GM12878 (cell line): ENCODE data around the gene VWA3A. TPM values are rescaled to one million over a fixed set of nuclear protein-coding genes. Genes with fewer than 3 reads are reported as not detected.
"Not testable (repeated sequence)": the region's sequence is repeated elsewhere in the genome, so short reads cannot be mapped to it uniquely, and the experiment has no call there.

Source experiments
- ATAC-seq: fragments of 200-7000 bp; cut with Tn5 transposase; 3 replicates; pipeline ENCODE4 v1.9.1; 2020; ENCODE audit warnings: mild to moderate bottlenecking, moderate library complexity
- BruUV-seq: library from RNA; stranded (reverse); fragments of 400-500 nt; replicated peaks from 2 replicates; lab custom pipeline; 2021; lab: Mats Ljungman, UMichigan
- CTCF ChIA-PET: fragments of 300-600 bp; sonication (Branson Sonifier 250); formaldehyde crosslinking; extraction: SDS; loops from one replicate; lab custom pipeline; 2021; ENCODE audit warnings: inconsistent platforms; lab: Yijun Ruan, JAX
- POLR2A ChIA-PET: fragments of 350-600 bp; formaldehyde crosslinking; extraction: SDS; loops from one replicate; lab custom pipeline; 2021; ENCODE audit warnings: inconsistent platforms; lab: Charles Lee
- RAD21 ChIA-PET: fragments of 300-600 bp; sonication (Branson Sonifier 250); formaldehyde crosslinking; loops from one replicate; lab custom pipeline; 2023; ENCODE audit warnings: antibody characterized with exemption; ENCODE audit not compliant: unreplicated experiment; lab: Charles Lee
- SMC1A ChIA-PET: fragments of 300-600 bp; sonication (Branson Sonifier 250); formaldehyde crosslinking; loops from one replicate; lab custom pipeline; 2023; ENCODE audit not compliant: unreplicated experiment, uncharacterized antibody; lab: Charles Lee
- DNase-seq: peaks from one replicate; pipeline ENCODE4 v3.0.0-alpha.2; 2011; ENCODE audit warnings: low read depth, low spot score
- FAIRE-seq: peaks from 3 replicates; lab custom pipeline; 2011; peaks lifted over from hg19 to GRCh38; lab: Jason Lieb, UNC
- H2AFZ ChIP-seq: 2 replicates; pipeline ENCODE4 v1.6.0; 2011; ENCODE audit warnings: low read depth, low read length, control low read depth; ENCODE audit not compliant: control insufficient read depth
- H3K27ac ChIP-seq: 2 replicates; pipeline ENCODE4 v1.5.1; 2011; ENCODE audit warnings: control low read depth; ENCODE audit not compliant: control insufficient read depth, insufficient read depth
- H3K27me3 ChIP-seq, 2 experiments: replicated peaks in 1 of 2; 2 replicates each; pipeline versions ENCODE4 v1.6.0 to v1.6.1; 2011; ENCODE audit warnings: low read length in 1 of 2; ENCODE audit not compliant: control insufficient read depth in 2 of 2, insufficient read depth in 2 of 2
- H3K36me3 ChIP-seq, 2 experiments: 2 replicates each; pipeline ENCODE4 v1.5.1; 2011; ENCODE audit warnings: low read length in 1 of 2; ENCODE audit not compliant: control insufficient read depth in 2 of 2, insufficient read depth in 2 of 2
- H3K4me1 ChIP-seq: 2 replicates; pipeline ENCODE4 v1.6.1; 2011; ENCODE audit warnings: mild to moderate bottlenecking, low read length, moderate library complexity, mixed read lengths; ENCODE audit not compliant: control insufficient read depth, insufficient read depth
- H3K4me2 ChIP-seq: 2 replicates; pipeline ENCODE4 v1.6.0; 2011; ENCODE audit warnings: control low read depth; ENCODE audit not compliant: control insufficient read depth, insufficient read depth
- H3K4me3 ChIP-seq: fragments of 200-600 bp; sonication (generic); 2 replicates; pipeline ENCODE4 v1.5.1; 2016
- H3K79me2 ChIP-seq: 2 replicates; pipeline ENCODE4 v1.6.0; 2011; ENCODE audit warnings: low read length; ENCODE audit not compliant: control insufficient read depth, insufficient read depth
- H3K9ac ChIP-seq: 2 replicates; pipeline ENCODE4 v1.8.0; 2011; ENCODE audit warnings: low read length, control low read depth, mixed read lengths; ENCODE audit not compliant: control insufficient read depth, insufficient read depth
- H3K9me3 ChIP-seq: replicated peaks from 3 replicates; pipeline ENCODE4 v1.5.1; 2011; ENCODE audit warnings: mild to moderate bottlenecking, low read length; ENCODE audit not compliant: control insufficient read depth, insufficient read depth
- H4K20me1 ChIP-seq: 2 replicates; pipeline ENCODE4 v1.6.0; 2011; ENCODE audit not compliant: control insufficient read depth, insufficient read depth
- EED ChIP-seq: sonication (generic); IDR thresholded peaks from 2 replicates; pipeline ENCODE4 v1.6.1; 2016; ENCODE audit warnings: antibody characterized with exemption, low read depth
- MTA2 ChIP-seq: fragments of 450-650 bp; IDR thresholded peaks from 2 replicates; pipeline ENCODE4 v1.6.1; 2016; ENCODE audit warnings: low read depth, mild to moderate bottlenecking, moderate library complexity
- NFXL1 ChIP-seq: fragments of 450-650 bp; IDR thresholded peaks from 2 replicates; pipeline ENCODE4 v1.6.1; 2017; ENCODE audit warnings: antibody characterized with exemption, mild to moderate bottlenecking, borderline replicate concordance
- YY1 ChIP-seq: IDR thresholded peaks from 2 replicates; pipeline ENCODE4 v1.6.1; 2011; ENCODE audit warnings: low read depth, mild to moderate bottlenecking, low read length
- WGBS: methylation state at CpG from one replicate; pipeline ENCODE4 v1.1.6; 2016; ENCODE audit warnings: low lambda C conversion rate; ENCODE audit not compliant: insufficient replicate concordance, insufficient coverage; ENCODE audit errors: missing lambda C conversion rate; 5-methylcytosine and 5-hydroxymethylcytosine counted together
- in situ Hi-C: fragments of 300-500 bp; cut with MboI; formaldehyde crosslinking; loops from 9 replicates; pipeline ENCODE4 v1.14.3; 2018; ENCODE audit warnings: mixed read lengths
- intact Hi-C: fragments of 100-400 bp; cut with micrococcal nuclease; formaldehyde crosslinking; loops from one replicate; pipeline ENCODE4 v1.14.2; 2022; ENCODE audit not compliant: unreplicated experiment
- polyA plus RNA-seq, 11 experiments: library from polyadenylated mRNA; depleted of rRNA in 4 of 11; unstranded in 6 of 11; stranded (reverse) in 5 of 11; fragments of >200 nt; fragmentation: Nextera tagmentation in 4 of 11; fragmentation: Illumina TruSeq in 1 of 11; extraction: Ambion mirVana in 4 of 11; extraction: Trizol in 1 of 11; gene quantifications; 1 replicate in 1 of 11; 2 replicates in 10 of 11; pipeline versions ENCODE4 v1.2.1 to v1.2.3, GENCODE V29; 2011 to 2016; ENCODE audit warnings: inconsistent platforms in 2 of 11, missing spikeins in 2 of 11, low read depth in 1 of 11
- total RNA-seq, 4 experiments: library from RNA; depleted of rRNA in 3 of 4; stranded (reverse); fragments of >200 nt in 3 of 4; fragmentation: Illumina TruSeq in 1 of 4; extraction: Trizol in 1 of 4; gene quantifications; 2 replicates each; pipeline versions ENCODE4 v1.2.1 to v1.2.3, GENCODE V29; 2013 to 2021
- TF ChIP-seq, protein P1 (sequence below): fragments of 450-650 bp; formaldehyde crosslinking; IDR thresholded peaks from 2 replicates; pipeline ENCODE4 v1.5.0; 2022; ENCODE audit warnings: mild to moderate bottlenecking, missing genetic modification characterization
- TF ChIP-seq, protein P2 (sequence below): fragments of 450-650 bp; IDR thresholded peaks from 2 replicates; pipeline ENCODE4 v1.6.1; 2017; ENCODE audit warnings: mild to moderate bottlenecking, low read depth, inconsistent platforms; ENCODE audit not compliant: poor library complexity, severe bottlenecking
- TF ChIP-seq, protein P3 (sequence below): IDR thresholded peaks from 2 replicates; pipeline ENCODE4 v1.6.1; 2011; ENCODE audit warnings: borderline replicate concordance, low read depth, mild to moderate bottlenecking, moderate library complexity, low read length; ENCODE audit not compliant: insufficient read depth, poor library complexity, severe bottlenecking

Gene VWA3A
- total and polyA plus RNA-seq, 10 of the 15 experiments (the other 5 are each of a cell fraction or from before 2014, with no cell fraction given): 0.01 TPM; not detected in 9

DNA sequence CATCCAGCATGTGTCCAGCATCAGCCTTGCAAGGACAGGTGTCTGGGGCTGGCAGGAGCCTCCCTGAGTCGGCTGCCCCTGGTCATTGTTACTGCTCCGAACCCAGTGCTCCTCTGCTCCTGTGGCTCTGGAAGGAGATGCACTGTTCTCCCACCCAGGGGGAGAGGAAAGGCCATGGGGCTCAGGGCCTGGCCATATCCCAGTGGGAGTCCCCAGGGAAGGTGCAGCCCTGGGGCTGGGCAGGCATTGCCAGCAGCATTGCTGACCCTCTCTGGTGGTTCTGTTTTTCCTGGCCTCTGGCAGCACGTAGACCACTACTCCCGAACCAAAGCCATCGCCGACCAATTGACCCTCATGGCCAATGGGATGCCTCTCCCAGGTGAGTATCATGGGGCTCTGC, 79.6 kb downstream of the VWA3A start (continued):
- TF ChIP-seq, protein P1, sequence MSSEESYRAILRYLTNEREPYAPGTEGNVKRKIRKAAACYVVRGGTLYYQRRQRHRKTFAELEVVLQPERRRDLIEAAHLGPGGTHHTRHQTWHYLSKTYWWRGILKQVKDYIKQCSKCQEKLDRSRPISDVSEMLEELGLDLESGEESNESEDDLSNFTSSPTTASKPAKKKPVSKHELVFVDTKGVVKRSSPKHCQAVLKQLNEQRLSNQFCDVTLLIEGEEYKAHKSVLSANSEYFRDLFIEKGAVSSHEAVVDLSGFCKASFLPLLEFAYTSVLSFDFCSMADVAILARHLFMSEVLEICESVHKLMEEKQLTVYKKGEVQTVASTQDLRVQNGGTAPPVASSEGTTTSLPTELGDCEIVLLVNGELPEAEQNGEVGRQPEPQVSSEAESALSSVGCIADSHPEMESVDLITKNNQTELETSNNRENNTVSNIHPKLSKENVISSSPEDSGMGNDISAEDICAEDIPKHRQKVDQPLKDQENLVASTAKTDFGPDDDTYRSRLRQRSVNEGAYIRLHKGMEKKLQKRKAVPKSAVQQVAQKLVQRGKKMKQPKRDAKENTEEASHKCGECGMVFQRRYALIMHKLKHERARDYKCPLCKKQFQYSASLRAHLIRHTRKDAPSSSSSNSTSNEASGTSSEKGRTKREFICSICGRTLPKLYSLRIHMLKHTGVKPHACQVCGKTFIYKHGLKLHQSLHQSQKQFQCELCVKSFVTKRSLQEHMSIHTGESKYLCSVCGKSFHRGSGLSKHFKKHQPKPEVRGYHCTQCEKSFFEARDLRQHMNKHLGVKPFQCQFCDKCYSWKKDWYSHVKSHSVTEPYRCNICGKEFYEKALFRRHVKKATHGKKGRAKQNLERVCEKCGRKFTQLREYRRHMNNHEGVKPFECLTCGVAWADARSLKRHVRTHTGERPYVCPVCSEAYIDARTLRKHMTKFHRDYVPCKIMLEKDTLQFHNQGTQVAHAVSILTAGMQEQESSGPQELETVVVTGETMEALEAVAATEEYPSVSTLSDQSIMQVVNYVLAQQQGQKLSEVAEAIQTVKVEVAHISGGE: no peak
- no peak for TF ChIP-seq YY1
- TF ChIP-seq, protein P2, sequence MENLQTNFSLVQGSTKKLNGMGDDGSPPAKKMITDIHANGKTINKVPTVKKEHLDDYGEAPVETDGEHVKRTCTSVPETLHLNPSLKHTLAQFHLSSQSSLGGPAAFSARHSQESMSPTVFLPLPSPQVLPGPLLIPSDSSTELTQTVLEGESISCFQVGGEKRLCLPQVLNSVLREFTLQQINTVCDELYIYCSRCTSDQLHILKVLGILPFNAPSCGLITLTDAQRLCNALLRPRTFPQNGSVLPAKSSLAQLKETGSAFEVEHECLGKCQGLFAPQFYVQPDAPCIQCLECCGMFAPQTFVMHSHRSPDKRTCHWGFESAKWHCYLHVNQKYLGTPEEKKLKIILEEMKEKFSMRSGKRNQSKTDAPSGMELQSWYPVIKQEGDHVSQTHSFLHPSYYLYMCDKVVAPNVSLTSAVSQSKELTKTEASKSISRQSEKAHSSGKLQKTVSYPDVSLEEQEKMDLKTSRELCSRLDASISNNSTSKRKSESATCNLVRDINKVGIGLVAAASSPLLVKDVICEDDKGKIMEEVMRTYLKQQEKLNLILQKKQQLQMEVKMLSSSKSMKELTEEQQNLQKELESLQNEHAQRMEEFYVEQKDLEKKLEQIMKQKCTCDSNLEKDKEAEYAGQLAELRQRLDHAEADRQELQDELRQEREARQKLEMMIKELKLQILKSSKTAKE: no peak
- TF ChIP-seq MTA2: no peak
- TF ChIP-seq, protein P3, sequence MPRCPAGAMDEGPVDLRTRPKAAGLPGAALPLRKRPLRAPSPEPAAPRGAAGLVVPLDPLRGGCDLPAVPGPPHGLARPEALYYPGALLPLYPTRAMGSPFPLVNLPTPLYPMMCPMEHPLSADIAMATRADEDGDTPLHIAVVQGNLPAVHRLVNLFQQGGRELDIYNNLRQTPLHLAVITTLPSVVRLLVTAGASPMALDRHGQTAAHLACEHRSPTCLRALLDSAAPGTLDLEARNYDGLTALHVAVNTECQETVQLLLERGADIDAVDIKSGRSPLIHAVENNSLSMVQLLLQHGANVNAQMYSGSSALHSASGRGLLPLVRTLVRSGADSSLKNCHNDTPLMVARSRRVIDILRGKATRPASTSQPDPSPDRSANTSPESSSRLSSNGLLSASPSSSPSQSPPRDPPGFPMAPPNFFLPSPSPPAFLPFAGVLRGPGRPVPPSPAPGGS: no peak
- TF ChIP-seq EED: no peak
- TF ChIP-seq NFXL1: no peak

DNA sequence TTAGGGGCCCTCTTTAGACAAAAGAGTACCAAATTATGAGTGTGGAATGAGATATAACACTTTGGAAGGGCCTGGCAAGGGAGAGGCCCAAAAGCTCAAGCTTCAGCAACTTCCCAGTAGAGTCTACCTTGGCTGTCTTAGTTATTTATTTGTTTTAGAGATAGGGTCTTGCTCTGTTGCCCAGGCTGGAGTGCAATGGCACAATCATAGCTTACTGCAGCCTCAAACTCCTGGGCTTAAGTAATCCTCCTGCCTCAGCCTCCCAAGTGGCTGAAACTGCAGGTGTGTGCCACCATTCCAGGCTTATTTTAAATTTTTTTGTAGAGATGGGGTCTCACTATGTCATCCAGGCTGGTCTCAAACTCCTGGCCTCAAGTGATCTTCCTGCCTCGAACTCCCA, 80.3 kb downstream of the VWA3A start:
- H3K27ac ChIP-seq, H2AFZ ChIP-seq, H3K79me2 ChIP-seq, DNase-seq, H3K36me3 ChIP-seq, ATAC-seq, H4K20me1 ChIP-seq, in situ Hi-C loops, RAD21 ChIA-PET, H3K9ac ChIP-seq, H3K27me3 ChIP-seq, H3K4me2 ChIP-seq, H3K4me3 ChIP-seq, H3K9me3 ChIP-seq, POLR2A ChIA-PET, H3K4me1 ChIP-seq, BruUV-seq, FAIRE-seq, intact Hi-C loops: not testable (repeated sequence)
- CTCF ChIA-PET: interaction anchor here (1.0 kb wide), 1 partner anchor 73 kb away, joined by 3 read pairs; no protein-coding TSS in a partner anchor
- WGBS: 31% methylated on average over 1 of the region's 1 CpG
- SMC1A ChIA-PET: interaction anchor here (0.9 kb wide), 1 partner anchor 14 kb away, joined by 3 read pairs; no protein-coding TSS in a partner anchor
